ENCODE data around the gene SYAP1.

DNA sequence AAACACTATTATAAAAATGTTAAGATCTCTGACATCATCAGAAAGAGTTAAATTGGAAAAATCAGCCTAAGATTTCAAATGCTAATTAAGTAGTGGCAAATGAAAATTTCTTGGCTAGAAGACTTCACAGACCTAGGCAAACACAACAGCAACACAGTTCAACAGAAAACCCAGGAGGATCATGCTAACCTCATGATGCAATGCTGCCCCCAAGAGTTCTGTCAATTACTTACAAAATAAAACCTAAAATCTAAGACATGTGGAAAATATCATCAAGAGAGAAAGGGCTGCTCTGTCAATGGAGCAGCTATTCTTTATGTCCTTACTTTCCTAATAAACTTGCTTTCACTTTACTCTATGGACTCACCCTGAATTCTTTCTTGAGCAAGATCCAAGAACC, 48.4 kb upstream of the SYAP1 start:
- TF ChIP-seq, protein P1, sequence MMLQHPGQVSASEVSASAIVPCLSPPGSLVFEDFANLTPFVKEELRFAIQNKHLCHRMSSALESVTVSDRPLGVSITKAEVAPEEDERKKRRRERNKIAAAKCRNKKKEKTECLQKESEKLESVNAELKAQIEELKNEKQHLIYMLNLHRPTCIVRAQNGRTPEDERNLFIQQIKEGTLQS (IDR thresholded peaks at IDR 0.05) = no peak
- TF ChIP-seq, protein P2, sequence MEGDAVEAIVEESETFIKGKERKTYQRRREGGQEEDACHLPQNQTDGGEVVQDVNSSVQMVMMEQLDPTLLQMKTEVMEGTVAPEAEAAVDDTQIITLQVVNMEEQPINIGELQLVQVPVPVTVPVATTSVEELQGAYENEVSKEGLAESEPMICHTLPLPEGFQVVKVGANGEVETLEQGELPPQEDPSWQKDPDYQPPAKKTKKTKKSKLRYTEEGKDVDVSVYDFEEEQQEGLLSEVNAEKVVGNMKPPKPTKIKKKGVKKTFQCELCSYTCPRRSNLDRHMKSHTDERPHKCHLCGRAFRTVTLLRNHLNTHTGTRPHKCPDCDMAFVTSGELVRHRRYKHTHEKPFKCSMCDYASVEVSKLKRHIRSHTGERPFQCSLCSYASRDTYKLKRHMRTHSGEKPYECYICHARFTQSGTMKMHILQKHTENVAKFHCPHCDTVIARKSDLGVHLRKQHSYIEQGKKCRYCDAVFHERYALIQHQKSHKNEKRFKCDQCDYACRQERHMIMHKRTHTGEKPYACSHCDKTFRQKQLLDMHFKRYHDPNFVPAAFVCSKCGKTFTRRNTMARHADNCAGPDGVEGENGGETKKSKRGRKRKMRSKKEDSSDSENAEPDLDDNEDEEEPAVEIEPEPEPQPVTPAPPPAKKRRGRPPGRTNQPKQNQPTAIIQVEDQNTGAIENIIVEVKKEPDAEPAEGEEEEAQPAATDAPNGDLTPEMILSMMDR (IDR thresholded peaks at IDR 0.05; ENCODE audit: low read depth, low read length, missing input control) = no peak
- TF ChIP-seq TAF1 (conservative IDR thresholded peaks at IDR 0.05) (no peak), MAX (IDR thresholded peaks at IDR 0.05) (no peak), SP1 (IDR thresholded peaks at IDR 0.05) (no peak), RAD21 (IDR thresholded peaks at IDR 0.05) (peak; percentile 55 to 67), YY1 (IDR thresholded peaks at IDR 0.05) (no peak), ZBTB33 (IDR thresholded peaks at IDR 0.05) (no peak), FOXA1 (IDR thresholded peaks at IDR 0.05) (no peak), RXRA (IDR thresholded peaks at IDR 0.05) (no peak), JUND (IDR thresholded peaks at IDR 0.05) (no peak)
- TF ChIP-seq, protein P3, sequence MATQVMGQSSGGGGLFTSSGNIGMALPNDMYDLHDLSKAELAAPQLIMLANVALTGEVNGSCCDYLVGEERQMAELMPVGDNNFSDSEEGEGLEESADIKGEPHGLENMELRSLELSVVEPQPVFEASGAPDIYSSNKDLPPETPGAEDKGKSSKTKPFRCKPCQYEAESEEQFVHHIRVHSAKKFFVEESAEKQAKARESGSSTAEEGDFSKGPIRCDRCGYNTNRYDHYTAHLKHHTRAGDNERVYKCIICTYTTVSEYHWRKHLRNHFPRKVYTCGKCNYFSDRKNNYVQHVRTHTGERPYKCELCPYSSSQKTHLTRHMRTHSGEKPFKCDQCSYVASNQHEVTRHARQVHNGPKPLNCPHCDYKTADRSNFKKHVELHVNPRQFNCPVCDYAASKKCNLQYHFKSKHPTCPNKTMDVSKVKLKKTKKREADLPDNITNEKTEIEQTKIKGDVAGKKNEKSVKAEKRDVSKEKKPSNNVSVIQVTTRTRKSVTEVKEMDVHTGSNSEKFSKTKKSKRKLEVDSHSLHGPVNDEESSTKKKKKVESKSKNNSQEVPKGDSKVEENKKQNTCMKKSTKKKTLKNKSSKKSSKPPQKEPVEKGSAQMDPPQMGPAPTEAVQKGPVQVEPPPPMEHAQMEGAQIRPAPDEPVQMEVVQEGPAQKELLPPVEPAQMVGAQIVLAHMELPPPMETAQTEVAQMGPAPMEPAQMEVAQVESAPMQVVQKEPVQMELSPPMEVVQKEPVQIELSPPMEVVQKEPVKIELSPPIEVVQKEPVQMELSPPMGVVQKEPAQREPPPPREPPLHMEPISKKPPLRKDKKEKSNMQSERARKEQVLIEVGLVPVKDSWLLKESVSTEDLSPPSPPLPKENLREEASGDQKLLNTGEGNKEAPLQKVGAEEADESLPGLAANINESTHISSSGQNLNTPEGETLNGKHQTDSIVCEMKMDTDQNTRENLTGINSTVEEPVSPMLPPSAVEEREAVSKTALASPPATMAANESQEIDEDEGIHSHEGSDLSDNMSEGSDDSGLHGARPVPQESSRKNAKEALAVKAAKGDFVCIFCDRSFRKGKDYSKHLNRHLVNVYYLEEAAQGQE (IDR thresholded peaks at IDR 0.05) = no peak

All from liver (tissue), 3 donors.